Body of pancreas (tissue), 4 donors: ENCODE data around the gene RHOJ. TPM values are rescaled to one million over a fixed set of nuclear protein-coding genes. Genes with fewer than 3 reads are reported as not detected.
"Not testable (repeated sequence)": the region's sequence is repeated elsewhere in the genome, so short reads cannot be mapped to it uniquely, and the experiment has no call there.

Experiments used
- ATAC-seq: fragments of 150-250 bp; one replicate; pipeline ENCODE4 v1.9.1; 2016
- DNase-seq, 4 donors: peaks; one replicate each; pipeline ENCODE4 v3.0.0-alpha.2; 2019
- H3K27ac ChIP-seq, 4 donors: fragments of 200-600 bp; sonication (generic); 1 replicate in 3 of 4; 2 replicates in 1 of 4; pipeline versions ENCODE4 v1.5.1 to v1.6.1; 2016 to 2019; ENCODE audit warnings: mild to moderate bottlenecking in 1 of 4, mixed read lengths in 1 of 4, moderate library complexity in 1 of 4
- H3K27me3 ChIP-seq, 2 donors: fragments of 200-600 bp; sonication (generic); one replicate each; pipeline ENCODE4 v1.6.0; 2016; ENCODE audit warnings: mild to moderate bottlenecking in 1 of 2
- H3K36me3 ChIP-seq, 2 donors: fragments of 200-600 bp; sonication (generic); replicated peaks in 1 of 2; 2 replicates each; pipeline ENCODE4 v1.5.1; 2016; ENCODE audit warnings: low read depth in 2 of 2; ENCODE audit not compliant: insufficient read depth in 1 of 2
- H3K4me1 ChIP-seq: fragments of 200-600 bp; sonication (generic); one replicate; pipeline ENCODE4 v1.6.0; 2016
- H3K4me3 ChIP-seq, 2 donors: fragments of 200-600 bp; sonication (generic); 1 replicate in 1 of 2; 2 replicates in 1 of 2; pipeline ENCODE4 v1.5.1; 2016 to 2019
- H3K9me3 ChIP-seq, 3 donors: fragments of 200-600 bp; sonication (generic); 1 replicate in 2 of 3; 2 replicates in 1 of 3; pipeline ENCODE4 v1.5.1; 2016
- POLR2A ChIP-seq, 3 donors: fragments of 450-650 bp; IDR thresholded peaks; one replicate each; pipeline ENCODE4 v1.6.1; 2016; ENCODE audit warnings: antibody characterized with exemption in 3 of 3, mild to moderate bottlenecking in 2 of 3
- WGBS, 2 donors: methylation state at CpG; one replicate each; pipeline ENCODE4 v1.1.5; 2017; 5-methylcytosine and 5-hydroxymethylcytosine counted together
- intact Hi-C: fragments of 100-400 bp; cut with DNase I; formaldehyde crosslinking; loops from one replicate; pipeline ENCODE4 v1.15.1; 2023
- total RNA-seq, 2 donors: library from RNA; depleted of rRNA; stranded (reverse); fragments of >200 nt; gene quantifications; one replicate each; pipeline ENCODE4 v1.1.0, GENCODE V29; 2016
- TF ChIP-seq, protein P1 (sequence below), 7 experiments: fragments of 450-650 bp in 4 of 7; fragments of 200-600 bp in 3 of 7; sonication (generic) in 3 of 7; IDR thresholded peaks; one replicate each; pipeline ENCODE4 v1.5.1; 2016 to 2019; ENCODE audit warnings: antibody characterized with exemption in 7 of 7

Gene RHOJ
- total RNA-seq, 2 donors from 2014 or later: 4.2 to 7.3 TPM

DNA sequence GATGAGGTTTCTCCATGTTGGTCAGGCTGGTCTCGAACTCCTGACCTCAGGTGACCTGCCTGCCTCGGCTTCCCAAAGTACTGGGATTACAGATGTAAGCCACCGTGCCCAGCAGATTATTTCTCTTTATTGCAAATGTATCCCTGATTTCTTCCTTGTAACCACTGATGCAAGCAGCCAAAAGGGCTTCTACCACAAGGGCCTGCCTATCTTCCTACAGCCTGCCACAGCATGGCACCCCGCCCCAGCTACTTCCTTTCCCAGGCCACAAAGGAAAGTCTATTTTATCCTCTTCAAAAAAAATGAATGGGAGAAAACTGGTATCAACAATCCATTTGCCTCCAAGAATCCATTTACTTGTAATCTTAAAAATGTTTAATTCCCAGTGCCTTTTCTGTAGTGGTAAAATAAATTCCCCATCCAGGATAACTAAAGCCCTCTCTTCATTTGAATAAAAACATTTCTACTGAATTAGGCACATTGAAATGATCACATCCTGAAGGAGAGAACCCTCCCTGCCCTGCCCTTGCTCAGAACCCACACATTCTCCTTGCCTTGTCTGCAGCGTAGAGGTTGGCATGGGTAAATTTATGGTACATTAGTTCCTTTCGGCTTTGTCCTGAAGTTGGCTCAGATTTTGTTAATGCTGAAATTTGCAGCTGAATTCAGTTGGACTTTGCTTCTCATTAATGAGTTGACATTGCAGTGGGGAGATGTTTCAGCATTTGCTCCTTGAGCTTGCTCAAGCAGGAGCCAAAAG, 95.3 kb downstream of the RHOJ start:
- Histone ChIP-seq H3K27ac (no peak overlapping the region), H3K9me3 (no peaks in the 10 kb centered on the region), H3K4me1 (no peaks in the 10 kb centered on the region), H3K4me3 (no peak overlapping the region), H3K36me3 (no peaks in the 10 kb centered on the region), H3K27me3 (no peaks in the 10 kb centered on the region)
- 63 to 68% methylated on average over 6 of the region's 6 CpGs for WGBS, 2 donors
- TF ChIP-seq, protein P1, sequence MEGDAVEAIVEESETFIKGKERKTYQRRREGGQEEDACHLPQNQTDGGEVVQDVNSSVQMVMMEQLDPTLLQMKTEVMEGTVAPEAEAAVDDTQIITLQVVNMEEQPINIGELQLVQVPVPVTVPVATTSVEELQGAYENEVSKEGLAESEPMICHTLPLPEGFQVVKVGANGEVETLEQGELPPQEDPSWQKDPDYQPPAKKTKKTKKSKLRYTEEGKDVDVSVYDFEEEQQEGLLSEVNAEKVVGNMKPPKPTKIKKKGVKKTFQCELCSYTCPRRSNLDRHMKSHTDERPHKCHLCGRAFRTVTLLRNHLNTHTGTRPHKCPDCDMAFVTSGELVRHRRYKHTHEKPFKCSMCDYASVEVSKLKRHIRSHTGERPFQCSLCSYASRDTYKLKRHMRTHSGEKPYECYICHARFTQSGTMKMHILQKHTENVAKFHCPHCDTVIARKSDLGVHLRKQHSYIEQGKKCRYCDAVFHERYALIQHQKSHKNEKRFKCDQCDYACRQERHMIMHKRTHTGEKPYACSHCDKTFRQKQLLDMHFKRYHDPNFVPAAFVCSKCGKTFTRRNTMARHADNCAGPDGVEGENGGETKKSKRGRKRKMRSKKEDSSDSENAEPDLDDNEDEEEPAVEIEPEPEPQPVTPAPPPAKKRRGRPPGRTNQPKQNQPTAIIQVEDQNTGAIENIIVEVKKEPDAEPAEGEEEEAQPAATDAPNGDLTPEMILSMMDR (IDR thresholded peaks at IDR 0.05): no peak
- TF ChIP-seq POLR2A (IDR thresholded peaks at IDR 0.05): no peak
- ATAC-seq: no peak
- DNase-seq: no peak
- intact Hi-C loops: no loop called here

DNA sequence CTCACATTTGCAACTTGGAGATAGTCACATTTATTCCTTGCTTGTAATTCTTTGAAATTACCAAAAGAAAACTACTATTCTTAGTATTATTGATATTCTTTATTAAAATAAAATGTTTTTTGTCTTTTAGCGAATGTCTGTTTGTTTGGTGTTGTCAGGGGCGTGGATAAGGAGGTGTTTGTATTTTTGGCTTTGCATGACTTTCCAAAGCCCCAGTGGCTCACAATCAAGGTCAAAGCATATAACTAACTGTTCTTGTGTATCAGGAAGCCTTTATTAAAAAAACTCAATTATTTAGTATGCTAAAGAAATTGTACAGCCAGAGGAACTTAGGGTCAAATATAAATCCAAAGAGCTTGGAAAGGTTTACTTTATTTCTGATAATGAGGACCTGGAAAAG, 96.6 kb downstream of the RHOJ start:
- H3K9me3 ChIP-seq: no peaks in the 10 kb centered on the region
- TF ChIP-seq POLR2A (IDR thresholded peaks at IDR 0.05): no peak
- TF ChIP-seq, protein P1 (IDR thresholded peaks at IDR 0.05): no peak
- ATAC-seq (no peak), DNase-seq (no peak)
- H3K27me3 ChIP-seq: no peaks in the 10 kb centered on the region
- H3K4me3 ChIP-seq: no peak overlapping the region
- no peak overlapping the region for H3K27ac ChIP-seq
- no peaks in the 10 kb centered on the region for H3K36me3 ChIP-seq
- intact Hi-C loops: no loop called here
- H3K4me1 ChIP-seq: no peaks in the 10 kb centered on the region
- WGBS, 2 donors: 45 to 50% methylated on average over 2 of the region's 2 CpGs

DNA sequence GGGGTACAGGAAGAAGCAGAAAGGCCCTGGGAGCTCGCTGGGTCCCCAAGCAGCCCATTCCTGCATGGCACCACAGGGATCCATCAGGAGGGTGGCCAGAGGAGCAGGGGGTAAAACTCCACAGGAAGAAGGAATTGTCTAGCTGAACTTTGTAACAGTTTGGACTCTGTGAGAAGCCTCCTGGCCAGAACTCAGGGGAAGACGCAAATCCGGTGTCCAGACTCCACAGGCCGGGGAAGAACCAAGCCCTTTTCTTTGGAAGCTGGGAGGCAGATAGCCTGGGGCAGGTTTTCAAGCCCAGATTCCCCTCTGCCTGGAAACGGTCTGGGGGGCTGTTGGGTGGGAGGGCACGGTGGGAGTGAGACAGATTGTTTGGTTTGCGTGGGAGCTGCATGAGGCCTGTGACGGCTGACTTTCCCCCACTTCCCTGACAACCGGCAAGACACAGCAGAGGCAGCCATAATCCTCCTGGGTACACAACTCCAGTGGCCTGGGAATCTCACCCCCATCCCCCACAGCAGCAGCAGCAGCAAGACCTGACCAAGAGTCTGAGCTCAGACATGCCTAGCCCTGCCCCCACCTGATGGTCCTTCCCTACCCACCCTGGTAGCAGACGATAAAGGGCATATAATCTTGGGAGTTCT, 97.8 kb downstream of the RHOJ start:
- no peaks in the 10 kb centered on the region for H3K27me3 ChIP-seq
- no peak for DNase-seq
- no peaks in the 10 kb centered on the region for H3K4me1 ChIP-seq
- H3K27ac ChIP-seq: no peak overlapping the region
- H3K4me3 ChIP-seq: no peak overlapping the region
- no peaks in the 10 kb centered on the region for H3K9me3 ChIP-seq
- no peaks in the 10 kb centered on the region for H3K36me3 ChIP-seq
- ATAC-seq: no peak
- TF ChIP-seq POLR2A (IDR thresholded peaks at IDR 0.05): no peak
- TF ChIP-seq, protein P1 (IDR thresholded peaks at IDR 0.05): no peak
- intact Hi-C loops: no loop called here
- 64 to 70% methylated on average over 7 to 10 of the region's 10 CpGs for WGBS, 2 donors

DNA sequence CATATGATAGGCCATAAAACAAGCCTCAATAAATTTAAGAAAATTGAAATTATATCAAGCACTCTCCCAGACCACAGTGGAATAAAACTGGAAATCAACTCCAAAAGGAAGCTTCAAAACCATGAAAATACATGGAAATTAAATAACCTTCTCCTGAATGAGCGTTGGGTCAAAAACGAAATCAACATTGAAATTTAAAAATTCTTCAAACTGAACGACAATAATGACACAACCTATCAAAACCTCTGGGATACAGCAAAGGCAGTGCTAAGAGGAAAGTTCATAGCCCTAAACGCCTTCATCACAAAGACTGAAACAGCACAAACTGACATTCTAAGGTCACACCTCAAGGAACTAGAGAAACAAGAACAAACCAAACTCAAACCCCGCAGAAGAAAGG, 100.2 kb downstream of the RHOJ start:
- H3K4me1 ChIP-seq, DNase-seq, ATAC-seq, intact Hi-C loops, H3K27ac ChIP-seq, H3K36me3 ChIP-seq, H3K4me3 ChIP-seq, H3K9me3 ChIP-seq, H3K27me3 ChIP-seq: not testable (repeated sequence)
- 77 to 82% methylated on average over 5 of the region's 5 CpGs for WGBS, 2 donors

DNA sequence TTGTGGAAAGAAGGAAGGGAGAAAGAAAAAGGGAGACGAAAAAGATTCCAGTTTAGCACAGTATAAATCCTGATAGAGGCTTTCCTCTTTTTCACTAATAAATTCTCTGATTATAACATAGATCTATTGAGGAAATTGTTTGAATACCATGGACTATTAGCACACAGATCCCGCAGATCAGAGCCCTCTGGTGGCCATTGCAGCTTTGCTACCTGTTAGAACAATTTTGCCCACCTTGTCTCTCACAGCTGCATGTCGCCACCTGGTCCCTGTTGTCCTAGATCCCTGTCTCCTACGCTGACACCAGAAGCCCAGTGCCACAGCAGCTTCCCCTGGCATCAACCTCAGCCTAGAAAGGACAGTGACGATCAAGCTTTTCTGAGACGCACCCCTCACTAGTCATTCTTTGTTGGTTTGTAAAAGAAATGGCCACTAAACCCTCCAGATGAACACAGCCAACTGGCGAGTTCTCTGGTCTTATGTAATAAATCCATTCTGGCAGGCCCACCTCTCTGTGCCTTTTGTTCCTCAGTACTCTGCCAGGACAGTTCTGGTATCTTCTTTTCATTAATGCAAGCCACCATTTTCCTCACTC, 104.6 kb downstream of the RHOJ start:
- TF ChIP-seq POLR2A (IDR thresholded peaks at IDR 0.05): no peak
- TF ChIP-seq, protein P1 (IDR thresholded peaks at IDR 0.05): peak in 6 of 7 experiments; percentile 22 to 39 (median 26)
- Histone ChIP-seq H3K36me3 (no peaks in the 10 kb centered on the region), H3K4me3 (no peak overlapping the region), H3K27me3 (no peaks in the 10 kb centered on the region), H3K27ac (no peak overlapping the region), H3K4me1 (no peaks in the 10 kb centered on the region), H3K9me3 (no peaks in the 10 kb centered on the region)
- intact Hi-C loops: no loop called here
- WGBS, 2 donors: 40 to 41% methylated on average over 7 of the region's 7 CpGs
- DNase-seq (peak in 3 of 4 donors; percentile 17 to 49 (median 27)), ATAC-seq (no peak)
